Neural cell (in vitro differentiated cells): ENCODE measurements around the gene ZNRD2.

Experiments used
- CTCF ChIP-seq: fragments of 450-650 bp; IDR thresholded peaks from 2 replicates; pipeline ENCODE4 v1.5.1; 2014; ENCODE audit warnings: antibody characterized with exemption, mild to moderate bottlenecking, moderate library complexity; ENCODE audit not compliant: poor library complexity, severe bottlenecking
- TF ChIP-seq, protein P1 (sequence below): IDR thresholded peaks from 2 replicates; pipeline ENCODE4 v1.6.1; 2012; ENCODE audit warnings: borderline replicate concordance

- no peak for TF ChIP-seq CTCF
- TF ChIP-seq, protein P1, sequence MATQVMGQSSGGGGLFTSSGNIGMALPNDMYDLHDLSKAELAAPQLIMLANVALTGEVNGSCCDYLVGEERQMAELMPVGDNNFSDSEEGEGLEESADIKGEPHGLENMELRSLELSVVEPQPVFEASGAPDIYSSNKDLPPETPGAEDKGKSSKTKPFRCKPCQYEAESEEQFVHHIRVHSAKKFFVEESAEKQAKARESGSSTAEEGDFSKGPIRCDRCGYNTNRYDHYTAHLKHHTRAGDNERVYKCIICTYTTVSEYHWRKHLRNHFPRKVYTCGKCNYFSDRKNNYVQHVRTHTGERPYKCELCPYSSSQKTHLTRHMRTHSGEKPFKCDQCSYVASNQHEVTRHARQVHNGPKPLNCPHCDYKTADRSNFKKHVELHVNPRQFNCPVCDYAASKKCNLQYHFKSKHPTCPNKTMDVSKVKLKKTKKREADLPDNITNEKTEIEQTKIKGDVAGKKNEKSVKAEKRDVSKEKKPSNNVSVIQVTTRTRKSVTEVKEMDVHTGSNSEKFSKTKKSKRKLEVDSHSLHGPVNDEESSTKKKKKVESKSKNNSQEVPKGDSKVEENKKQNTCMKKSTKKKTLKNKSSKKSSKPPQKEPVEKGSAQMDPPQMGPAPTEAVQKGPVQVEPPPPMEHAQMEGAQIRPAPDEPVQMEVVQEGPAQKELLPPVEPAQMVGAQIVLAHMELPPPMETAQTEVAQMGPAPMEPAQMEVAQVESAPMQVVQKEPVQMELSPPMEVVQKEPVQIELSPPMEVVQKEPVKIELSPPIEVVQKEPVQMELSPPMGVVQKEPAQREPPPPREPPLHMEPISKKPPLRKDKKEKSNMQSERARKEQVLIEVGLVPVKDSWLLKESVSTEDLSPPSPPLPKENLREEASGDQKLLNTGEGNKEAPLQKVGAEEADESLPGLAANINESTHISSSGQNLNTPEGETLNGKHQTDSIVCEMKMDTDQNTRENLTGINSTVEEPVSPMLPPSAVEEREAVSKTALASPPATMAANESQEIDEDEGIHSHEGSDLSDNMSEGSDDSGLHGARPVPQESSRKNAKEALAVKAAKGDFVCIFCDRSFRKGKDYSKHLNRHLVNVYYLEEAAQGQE, result no peak
Observed at GRCh38 chr11:65604258-65604657, 34.0 kb downstream of the ZNRD2 start.
